ENCODE data around the gene RTP5.
"Not testable (repeated sequence)": the region's sequence is repeated elsewhere in the genome, so short reads cannot be mapped to it uniquely, and the experiment has no call there.

The RTP5 gene

GRCh38 chr2:241869087-241869961 is at the start of gene RTP5:
Gene RTP5, plus strand, starts transcription at chr2:241869729. Its CDS starts 28 bp downstream, at chr2:241869757.
- DNase-seq (ENCODE audit: low read depth in 3 of 3), result no peak

- not testable (repeated sequence) for DNase-seq (ENCODE audit: low read depth in 3 of 3)
Observed at GRCh38 chr2:241819947-241820624, 49.4 kb upstream of the RTP5 start.

- no peak for DNase-seq (ENCODE audit: low read depth in 3 of 3)
Observed at GRCh38 chr2:241820625-241821384, 48.7 kb upstream of the RTP5 start.

- DNase-seq (ENCODE audit: low read depth in 3 of 3), result no peak
Observed at GRCh38 chr2:241821460-241822263, 47.9 kb upstream of the RTP5 start.

- DNase-seq (ENCODE audit: low read depth in 3 of 3), result no peak
Observed at GRCh38 chr2:241822264-241822623, 47.3 kb upstream of the RTP5 start.

- not testable (repeated sequence) for DNase-seq (ENCODE audit: low read depth in 3 of 3)
Observed at GRCh38 chr2:241823531-241824437, 45.7 kb upstream of the RTP5 start.

- no peak for DNase-seq (ENCODE audit: low read depth in 3 of 3)
Observed at GRCh38 chr2:241827394-241827793, 42.1 kb upstream of the RTP5 start.

- no peak for DNase-seq (ENCODE audit: low read depth in 3 of 3)
Observed at GRCh38 chr2:241833101-241833663, 36.3 kb upstream of the RTP5 start.

GRCh38 chr2:241833756-241834526 is 35.6 kb upstream of the RTP5 start:
- DNase-seq (ENCODE audit: low read depth in 3 of 3), result not testable (repeated sequence)

GRCh38 chr2:241834527-241835210 is 34.9 kb upstream of the RTP5 start:
- DNase-seq (ENCODE audit: low read depth in 3 of 3), result no peak

- DNase-seq (ENCODE audit: low read depth in 3 of 3), result no peak
Observed at GRCh38 chr2:241835611-241836010, 33.9 kb upstream of the RTP5 start.

GRCh38 chr2:241836292-241836691 is 33.2 kb upstream of the RTP5 start:
- DNase-seq (ENCODE audit: low read depth in 3 of 3), result no peak

- DNase-seq (ENCODE audit: low read depth in 3 of 3), result no peak
Observed at GRCh38 chr2:241837197-241837965, 32.1 kb upstream of the RTP5 start.

- no peak for DNase-seq (ENCODE audit: low read depth in 3 of 3)
Observed at GRCh38 chr2:241841181-241842066, 28.1 kb upstream of the RTP5 start.

- DNase-seq (ENCODE audit: low read depth in 3 of 3), result no peak
Observed at GRCh38 chr2:241842067-241842415, 27.5 kb upstream of the RTP5 start.

- DNase-seq (ENCODE audit: low read depth in 3 of 3), result peak in 1 of 3 experiments; percentile 31
Observed at GRCh38 chr2:241842620-241843211, 26.8 kb upstream of the RTP5 start.
